ENCODE measurements around the gene LGALS7.

DNA sequence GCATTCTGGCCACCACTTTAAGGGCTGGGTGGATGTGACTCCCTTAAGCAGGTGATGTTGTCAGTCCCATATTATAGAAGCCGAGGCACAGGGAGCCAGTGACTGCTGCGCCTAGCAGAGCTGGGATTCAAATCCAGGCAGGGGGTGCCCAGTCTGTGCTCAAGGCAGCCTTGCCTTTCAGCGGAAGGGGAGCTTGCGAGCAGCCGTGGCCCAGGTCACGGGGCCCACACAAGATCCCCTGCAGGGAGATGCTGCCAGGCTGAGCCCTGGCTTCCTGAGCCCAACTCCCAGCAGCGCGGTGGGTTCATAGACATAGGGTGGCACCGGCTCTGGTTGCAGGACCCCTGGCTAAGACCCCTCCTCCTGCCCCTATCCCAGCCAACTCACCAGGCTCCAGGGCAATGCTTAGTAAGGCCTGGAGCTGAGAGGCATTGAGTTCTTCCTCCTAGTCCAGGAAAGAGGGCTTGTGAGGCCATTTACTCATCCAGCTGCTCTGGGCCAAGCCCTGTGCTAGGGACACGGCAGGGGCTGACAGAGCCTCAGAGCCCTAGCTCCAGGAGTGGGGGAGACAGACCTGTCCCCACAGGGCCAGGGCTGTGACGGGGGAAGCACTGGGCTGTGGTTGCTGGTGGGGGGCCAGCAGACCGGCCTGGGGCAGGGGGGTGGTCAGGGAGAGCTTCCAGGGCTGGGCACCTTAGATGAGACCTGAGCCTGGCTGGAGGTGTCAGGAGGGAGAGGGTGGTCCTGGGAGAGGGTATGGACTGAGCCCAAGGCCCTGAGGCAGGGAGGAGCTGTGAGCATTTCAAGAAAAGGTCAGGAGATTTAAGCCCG, 38.7 kb downstream of the LGALS7 start:
- no peak for TF ChIP-seq POLR2A (IDR thresholded peaks at IDR 0.05)
- TF ChIP-seq, protein P1, sequence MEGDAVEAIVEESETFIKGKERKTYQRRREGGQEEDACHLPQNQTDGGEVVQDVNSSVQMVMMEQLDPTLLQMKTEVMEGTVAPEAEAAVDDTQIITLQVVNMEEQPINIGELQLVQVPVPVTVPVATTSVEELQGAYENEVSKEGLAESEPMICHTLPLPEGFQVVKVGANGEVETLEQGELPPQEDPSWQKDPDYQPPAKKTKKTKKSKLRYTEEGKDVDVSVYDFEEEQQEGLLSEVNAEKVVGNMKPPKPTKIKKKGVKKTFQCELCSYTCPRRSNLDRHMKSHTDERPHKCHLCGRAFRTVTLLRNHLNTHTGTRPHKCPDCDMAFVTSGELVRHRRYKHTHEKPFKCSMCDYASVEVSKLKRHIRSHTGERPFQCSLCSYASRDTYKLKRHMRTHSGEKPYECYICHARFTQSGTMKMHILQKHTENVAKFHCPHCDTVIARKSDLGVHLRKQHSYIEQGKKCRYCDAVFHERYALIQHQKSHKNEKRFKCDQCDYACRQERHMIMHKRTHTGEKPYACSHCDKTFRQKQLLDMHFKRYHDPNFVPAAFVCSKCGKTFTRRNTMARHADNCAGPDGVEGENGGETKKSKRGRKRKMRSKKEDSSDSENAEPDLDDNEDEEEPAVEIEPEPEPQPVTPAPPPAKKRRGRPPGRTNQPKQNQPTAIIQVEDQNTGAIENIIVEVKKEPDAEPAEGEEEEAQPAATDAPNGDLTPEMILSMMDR (IDR thresholded peaks at IDR 0.05): no peak

All from vagina (tissue), 2 donors.